ENCODE data around the gene C22orf23.

C22orf23 gene

DNA sequence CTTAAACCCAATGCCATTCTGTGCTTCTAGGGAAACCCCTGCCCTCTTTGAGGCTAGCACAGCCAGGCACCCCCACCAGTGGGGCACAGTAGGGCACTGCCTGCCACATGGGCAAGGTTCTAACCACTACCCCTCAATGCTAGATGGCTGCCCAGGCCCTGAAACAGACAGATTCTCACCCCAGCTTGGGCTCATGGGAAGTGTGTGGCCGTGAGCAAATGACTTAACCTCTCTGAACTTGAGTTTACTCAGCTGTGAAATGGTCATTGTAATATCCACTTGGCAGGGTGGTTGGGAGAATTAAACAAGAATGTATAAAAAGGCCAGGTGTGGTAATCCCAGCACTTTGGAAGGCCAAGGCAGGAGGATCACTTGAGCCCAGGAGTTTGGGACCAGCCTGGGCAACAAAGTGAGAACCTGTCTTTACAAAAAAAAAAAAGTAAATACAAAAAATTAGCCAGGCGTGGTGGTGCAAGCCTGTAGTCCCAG lies 22.4 kb downstream of the C22orf23 start:
- Histone ChIP-seq H3K4me3 (no peak overlapping the region), H3K36me3 (replicated peaks) (peaks cover 17% of the 10 kb centered on the region), H3K27me3 (ENCODE audit: low read depth) (no peaks in the 10 kb centered on the region), H3K4me1 (peaks cover 5% of the 10 kb centered on the region), H3K9me3 (no peaks in the 10 kb centered on the region)
- in situ Hi-C loops (cut with MboI; ENCODE audit: low sequenced_read_pairs) = no loop called here
- no peak for DNase-seq (ENCODE audit: low spot score in 2 of 2)

DNA sequence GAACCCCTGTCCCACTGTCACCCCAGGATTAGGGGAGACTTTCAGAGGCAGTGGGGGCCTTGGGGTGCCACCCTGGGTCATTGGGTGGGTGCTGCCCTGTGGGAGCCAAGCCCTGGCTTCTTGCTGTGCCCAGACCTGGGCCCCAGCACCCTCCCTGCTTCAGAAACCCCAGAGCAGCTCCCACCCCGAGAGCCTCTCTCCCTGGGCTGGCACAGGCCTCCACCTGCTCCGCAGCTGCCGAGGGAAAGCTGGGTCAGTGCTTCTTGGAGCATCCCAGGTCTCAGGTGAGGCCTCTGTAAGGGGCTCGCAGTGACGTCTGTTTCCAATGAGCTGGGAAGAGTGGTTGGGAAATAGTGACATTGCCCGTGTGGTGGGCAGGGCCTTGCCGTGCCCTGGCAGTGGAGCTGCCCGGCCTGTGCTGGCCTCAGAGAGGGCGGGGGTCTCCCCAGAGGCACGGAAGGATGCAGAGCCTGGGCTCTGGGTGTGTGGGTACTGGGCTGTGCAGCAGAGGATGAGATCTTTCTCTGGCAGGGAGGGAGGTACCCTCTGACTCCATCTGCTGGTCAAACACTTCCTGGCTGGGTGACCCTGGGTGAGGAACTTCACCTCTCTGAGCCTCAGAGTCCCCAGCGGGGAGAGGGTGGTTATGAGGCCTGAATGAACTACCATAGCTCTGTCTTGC lies 23.0 kb downstream of the C22orf23 start:
- no peak for DNase-seq (ENCODE audit: low spot score in 2 of 2)
- Histone ChIP-seq H3K36me3 (replicated peaks) (peaks cover 17% of the 10 kb centered on the region), H3K4me1 (peaks cover 5% of the 10 kb centered on the region), H3K4me3 (no peak overlapping the region), H3K27me3 (ENCODE audit: low read depth) (no peaks in the 10 kb centered on the region), H3K9me3 (no peaks in the 10 kb centered on the region)
- in situ Hi-C loops (cut with MboI; ENCODE audit: low sequenced_read_pairs) = no loop called here

- no peaks in the 10 kb centered on the region for H3K9me3 ChIP-seq
- in situ Hi-C loops (cut with MboI; ENCODE audit: low sequenced_read_pairs) = no loop called here
- H3K4me3 ChIP-seq = no peak overlapping the region
- H3K27me3 ChIP-seq (ENCODE audit: low read depth) = no peaks in the 10 kb centered on the region
- H3K36me3 ChIP-seq (replicated peaks) = peaks cover 17% of the 10 kb centered on the region
- peaks cover 5% of the 10 kb centered on the region for H3K4me1 ChIP-seq
- DNase-seq (ENCODE audit: low spot score in 2 of 2) = no peak
These were observed 24.0 kb downstream of the C22orf23 start for GRCh38 chr22:37929390-37929789.

- H3K27me3 ChIP-seq (ENCODE audit: low read depth) = no peaks in the 10 kb centered on the region
- peaks cover 17% of the 10 kb centered on the region; the same call in 1 of the 2 replicates for H3K36me3 ChIP-seq (replicated peaks)
- H3K9me3 ChIP-seq = no peaks in the 10 kb centered on the region
- DNase-seq (ENCODE audit: low spot score in 2 of 2) = no peak
- in situ Hi-C loops (cut with MboI; ENCODE audit: low sequenced_read_pairs) = no loop called here
- H3K4me3 ChIP-seq = no peak overlapping the region
- H3K4me1 ChIP-seq = no peaks in the 10 kb centered on the region
These were observed 25.8 kb downstream of the C22orf23 start for GRCh38 chr22:37927637-37927936.

DNA sequence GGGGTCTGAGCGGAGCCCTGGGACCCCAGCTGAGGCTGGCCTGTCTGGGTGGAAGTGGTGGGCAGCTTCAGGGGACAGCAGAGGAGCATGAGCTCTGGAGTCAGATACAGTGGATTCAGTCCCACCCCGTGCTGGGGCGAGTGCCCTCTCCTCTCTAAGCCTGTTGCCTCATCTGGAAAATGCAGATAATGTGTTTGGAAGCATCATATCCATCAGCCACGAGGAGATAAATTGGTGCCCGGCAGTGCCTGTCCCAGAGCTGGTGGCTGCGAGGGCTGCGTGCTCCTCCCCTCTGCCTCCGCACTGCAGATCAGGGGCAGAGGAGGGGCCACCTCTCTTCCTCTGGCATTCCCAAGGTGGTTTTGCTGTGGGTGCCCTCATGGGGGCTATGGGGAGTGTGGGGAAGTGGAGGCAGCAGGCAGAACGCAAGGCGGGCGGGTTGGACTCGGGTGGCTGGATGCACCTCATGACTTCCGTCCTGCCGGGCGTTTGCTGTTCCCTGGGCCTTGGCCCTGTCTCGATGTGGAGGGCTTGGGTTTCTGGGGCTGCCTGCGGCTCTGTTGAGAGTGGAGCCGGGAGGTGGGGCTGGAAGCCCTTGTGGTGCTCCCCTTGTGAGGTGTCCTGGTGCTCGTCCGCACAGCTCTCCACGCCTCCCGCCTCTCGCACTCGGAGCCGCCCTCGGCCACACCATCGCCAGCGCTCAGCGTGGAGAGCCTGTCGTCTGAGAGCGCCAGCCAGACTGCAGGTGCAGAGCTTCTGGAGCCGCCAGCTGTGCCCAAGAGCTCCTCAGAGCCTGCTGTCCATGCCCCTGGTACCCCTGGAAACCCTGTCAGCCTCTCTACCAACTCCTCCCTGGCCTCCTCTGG lies 26.4 kb downstream of the C22orf23 start:
- H3K36me3 ChIP-seq (replicated peaks) = peaks cover 15% of the 10 kb centered on the region; the same call in 1 of the 2 replicates
- in situ Hi-C loops (cut with MboI; ENCODE audit: low sequenced_read_pairs) = no loop called here
- no peak overlapping the region for H3K4me3 ChIP-seq
- no peaks in the 10 kb centered on the region for H3K9me3 ChIP-seq
- DNase-seq (ENCODE audit: low spot score in 2 of 2) = no peak
- H3K27me3 ChIP-seq (ENCODE audit: low read depth) = no peaks in the 10 kb centered on the region
- no peaks in the 10 kb centered on the region for H3K4me1 ChIP-seq

GRCh38 chr22:37926358-37926757 lies 27.0 kb downstream of the C22orf23 start:
- Histone ChIP-seq H3K4me3 (no peak overlapping the region), H3K27me3 (ENCODE audit: low read depth) (no peaks in the 10 kb centered on the region), H3K4me1 (no peaks in the 10 kb centered on the region), H3K9me3 (no peaks in the 10 kb centered on the region), H3K36me3 (replicated peaks) (peaks cover 14% of the 10 kb centered on the region; the same call in 1 of the 2 replicates)
- in situ Hi-C loops (cut with MboI; ENCODE audit: low sequenced_read_pairs) = no loop called here
- no peak for DNase-seq (ENCODE audit: low spot score in 2 of 2)

GRCh38 chr22:37925767-37926166 lies 27.6 kb downstream of the C22orf23 start:
- Histone ChIP-seq H3K4me3 (no peak overlapping the region), H3K36me3 (replicated peaks) (peaks cover 14% of the 10 kb centered on the region; the same call in 1 of the 2 replicates), H3K27me3 (ENCODE audit: low read depth) (no peaks in the 10 kb centered on the region), H3K9me3 (no peaks in the 10 kb centered on the region), H3K4me1 (no peaks in the 10 kb centered on the region)
- in situ Hi-C loops (cut with MboI; ENCODE audit: low sequenced_read_pairs) = no loop called here
- DNase-seq (ENCODE audit: low spot score in 2 of 2) = no peak

GRCh38 chr22:37925330-37925729 lies 28.1 kb downstream of the C22orf23 start:
- H3K36me3 ChIP-seq (replicated peaks) = peaks cover 14% of the 10 kb centered on the region; the same call in 1 of the 2 replicates
- DNase-seq (ENCODE audit: low spot score in 2 of 2) = no peak
- no peaks in the 10 kb centered on the region for H3K4me1 ChIP-seq
- H3K4me3 ChIP-seq = no peak overlapping the region
- no peaks in the 10 kb centered on the region for H3K9me3 ChIP-seq
- in situ Hi-C loops (cut with MboI; ENCODE audit: low sequenced_read_pairs) = no loop called here
- H3K27me3 ChIP-seq (ENCODE audit: low read depth) = no peaks in the 10 kb centered on the region

DNA sequence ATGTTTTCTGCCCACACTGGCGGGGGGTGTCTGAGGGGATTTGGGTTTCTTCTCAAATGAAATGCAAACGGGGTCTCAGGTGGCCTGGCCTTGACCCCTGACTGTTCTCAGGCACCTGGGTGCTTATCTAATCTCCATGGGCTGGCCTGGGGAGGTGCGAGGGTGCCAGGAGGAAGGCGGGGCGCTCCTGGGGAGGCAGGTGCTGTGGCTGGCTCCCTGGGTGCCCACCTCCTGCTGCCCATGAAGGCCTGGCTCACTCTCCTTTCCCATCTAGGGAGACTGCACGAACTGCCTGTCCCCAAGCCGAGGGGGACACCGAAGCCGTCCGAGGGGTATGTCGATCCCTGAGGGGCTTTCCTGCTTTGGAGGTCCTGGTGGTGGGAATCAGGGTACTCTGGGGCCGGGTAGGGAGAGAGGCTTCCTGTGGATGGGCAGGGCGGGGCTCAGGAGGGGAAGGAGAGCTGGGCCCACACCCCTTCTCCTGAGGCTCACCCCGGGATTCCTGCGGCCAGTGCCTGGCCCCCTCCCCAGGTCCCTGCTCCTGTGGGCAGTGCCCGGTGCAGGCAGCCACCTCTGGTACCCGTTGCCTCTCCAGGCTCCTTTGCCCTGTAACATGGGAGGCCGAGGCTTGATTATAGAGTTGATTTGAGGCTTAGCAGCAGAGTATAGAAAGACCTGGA lies 28.9 kb downstream of the C22orf23 start:
- no peaks in the 10 kb centered on the region for H3K9me3 ChIP-seq
- peaks cover 14% of the 10 kb centered on the region; the same call in 1 of the 2 replicates for H3K36me3 ChIP-seq (replicated peaks)
- no peaks in the 10 kb centered on the region for H3K4me1 ChIP-seq

DNA sequence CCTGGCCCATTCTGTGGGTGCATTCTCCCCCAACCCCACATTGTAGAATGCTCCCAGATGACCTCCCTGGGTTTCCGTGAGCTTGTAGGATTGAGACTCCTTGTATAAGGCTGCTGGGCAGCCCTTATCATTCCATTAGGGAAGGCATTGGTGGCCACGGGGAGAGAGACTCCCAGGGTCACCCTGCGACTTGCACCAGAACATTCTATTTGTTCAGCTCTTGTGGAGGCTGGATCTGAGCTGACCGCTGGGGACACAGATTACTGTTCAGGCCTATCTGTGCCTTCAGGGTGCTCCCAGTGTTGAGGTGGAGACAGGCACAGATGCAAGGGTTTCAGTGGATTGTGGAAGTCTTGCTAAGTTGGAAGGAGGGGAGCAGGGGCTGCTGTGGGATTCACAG lies 29.5 kb downstream of the C22orf23 start:
- Histone ChIP-seq H3K4me1 (no peaks in the 10 kb centered on the region), H3K9me3 (no peaks in the 10 kb centered on the region), H3K27me3 (ENCODE audit: low read depth) (no peaks in the 10 kb centered on the region), H3K36me3 (replicated peaks) (peaks cover 11% of the 10 kb centered on the region; the same call in 1 of the 2 replicates), H3K4me3 (no peak overlapping the region)
- in situ Hi-C loops (cut with MboI; ENCODE audit: low sequenced_read_pairs) = no loop called here
- DNase-seq (ENCODE audit: low spot score in 2 of 2) = no peak

More for the DNA sequence above, 28.9 kb downstream of the C22orf23 start:
- in situ Hi-C loops (cut with MboI; ENCODE audit: low sequenced_read_pairs) = no loop called here
- H3K4me3 ChIP-seq = no peak overlapping the region
- DNase-seq (ENCODE audit: low spot score in 2 of 2) = no peak
- H3K27me3 ChIP-seq (ENCODE audit: low read depth) = no peaks in the 10 kb centered on the region

- H3K27me3 ChIP-seq (ENCODE audit: low read depth) = no peaks in the 10 kb centered on the region
- H3K36me3 ChIP-seq (replicated peaks) = peaks cover 14% of the 10 kb centered on the region
- in situ Hi-C loops (cut with MboI; ENCODE audit: low sequenced_read_pairs) = no loop called here
- no peak for DNase-seq (ENCODE audit: low spot score in 2 of 2)
- no peaks in the 10 kb centered on the region for H3K9me3 ChIP-seq
- no peak overlapping the region for H3K4me3 ChIP-seq
- no peaks in the 10 kb centered on the region for H3K4me1 ChIP-seq
These were observed 31.2 kb downstream of the C22orf23 start for GRCh38 chr22:37922191-37922590.

DNA sequence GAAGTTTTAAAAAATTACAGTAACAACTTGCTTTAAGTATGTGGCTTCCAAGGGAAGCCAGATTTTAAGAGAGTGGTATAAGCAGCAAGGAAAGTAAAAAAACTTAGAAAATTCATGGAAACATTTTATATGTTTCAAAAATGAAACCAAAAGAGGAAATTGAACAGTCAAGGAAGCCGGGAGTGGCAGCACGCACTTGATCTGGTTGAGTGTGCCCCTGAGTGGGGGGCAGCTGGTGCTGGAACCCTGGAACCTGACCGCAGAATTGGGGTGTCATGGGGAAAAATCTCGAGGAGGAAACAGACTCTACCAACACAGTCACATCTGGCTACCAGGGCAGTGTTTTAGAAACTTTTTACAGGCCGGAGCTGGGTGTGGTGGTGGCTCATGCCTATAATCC lies 33.3 kb downstream of the C22orf23 start:
- no peaks in the 10 kb centered on the region for H3K9me3 ChIP-seq
- H3K27me3 ChIP-seq (ENCODE audit: low read depth) = no peaks in the 10 kb centered on the region
- H3K4me1 ChIP-seq = no peaks in the 10 kb centered on the region
- H3K36me3 ChIP-seq (replicated peaks) = peaks cover 14% of the 10 kb centered on the region
- H3K4me3 ChIP-seq = no peak overlapping the region
- no peak for DNase-seq (ENCODE audit: low spot score in 2 of 2)
- in situ Hi-C loops (cut with MboI; ENCODE audit: low sequenced_read_pairs) = no loop called here

- peaks cover 14% of the 10 kb centered on the region for H3K36me3 ChIP-seq (replicated peaks)
- H3K4me3 ChIP-seq = no peak overlapping the region
- in situ Hi-C loops (cut with MboI; ENCODE audit: low sequenced_read_pairs) = no loop called here
- no peak for DNase-seq (ENCODE audit: low spot score in 2 of 2)
- H3K4me1 ChIP-seq = no peaks in the 10 kb centered on the region
- no peaks in the 10 kb centered on the region for H3K9me3 ChIP-seq
- H3K27me3 ChIP-seq (ENCODE audit: low read depth) = no peaks in the 10 kb centered on the region
These were observed 34.7 kb downstream of the C22orf23 start for GRCh38 chr22:37918580-37919270.

Measured in HAP-1 (cell line).